ENCODE data around the gene NCAPH2.

Gene NCAPH2

DNA sequence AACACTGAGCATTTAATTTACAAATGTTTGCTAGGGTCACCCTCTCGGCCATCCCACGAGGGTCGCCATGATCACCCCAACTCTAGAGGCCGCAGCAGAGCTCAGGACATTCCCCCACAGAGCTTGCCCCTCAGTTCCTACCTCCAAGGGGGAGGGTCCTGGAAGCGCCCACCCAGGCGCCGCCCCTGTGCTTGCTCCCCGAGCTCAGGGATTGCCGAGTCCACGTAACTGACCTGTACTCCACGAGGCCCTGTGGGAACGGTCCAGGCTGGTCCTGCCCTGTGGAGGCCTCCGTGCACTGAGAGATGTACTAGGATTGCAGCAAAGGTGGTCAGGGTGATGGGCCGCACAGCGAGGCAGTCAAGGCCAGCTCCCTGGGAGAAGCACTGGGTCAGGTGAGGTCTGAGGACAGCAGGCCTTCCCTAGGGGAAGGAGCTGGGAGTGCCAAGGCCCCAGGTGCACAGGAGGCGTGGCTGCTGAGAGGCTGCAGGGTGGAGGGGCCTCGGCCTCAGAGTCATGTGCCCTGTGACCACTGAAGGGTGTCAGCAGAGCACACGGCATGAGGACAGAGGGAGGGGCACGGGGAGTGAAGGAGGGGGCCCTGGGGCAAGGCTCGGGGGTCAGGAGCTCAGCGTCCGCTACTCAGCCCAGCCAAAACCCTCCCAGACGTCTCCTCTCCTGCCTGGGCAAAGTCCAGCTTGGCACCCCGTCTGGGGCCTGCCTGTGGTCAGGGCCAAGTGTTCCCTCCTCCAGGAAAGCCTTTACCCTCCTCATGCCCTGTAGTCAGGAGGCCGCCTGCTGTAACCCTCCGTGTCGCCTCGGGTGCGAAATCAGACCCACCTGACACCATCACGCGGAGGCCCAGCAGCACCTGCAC, 23.8 kb upstream of the NCAPH2 start:
- H3K4me3 ChIP-seq (ENCODE audit: low read length in 2 of 2): no peak overlapping the region
- no peaks in the 10 kb centered on the region for H3K9me3 ChIP-seq (ENCODE audit: control insufficient read depth in 2 of 2, low read length in 2 of 2)
- peaks cover 42 to 59% of the 10 kb centered on the region in 2 donors for H3K27me3 ChIP-seq (ENCODE audit: control insufficient read depth in 1 of 2, insufficient read depth in 2 of 2, low read length in 2 of 2)
- no peak overlapping the region for H3K27ac ChIP-seq (ENCODE audit: low read length)
- H3K9ac ChIP-seq (ENCODE audit: low read length in 2 of 2): no peak overlapping the region
- peaks cover 7% of the 10 kb centered on the region for H3K4me1 ChIP-seq (ENCODE audit: control insufficient read depth, insufficient read depth, low read length)
- no peaks in the 10 kb centered on the region for H3K36me3 ChIP-seq (ENCODE audit: control insufficient read depth in 2 of 2, insufficient read depth in 2 of 2, low read length in 2 of 2)

DNA sequence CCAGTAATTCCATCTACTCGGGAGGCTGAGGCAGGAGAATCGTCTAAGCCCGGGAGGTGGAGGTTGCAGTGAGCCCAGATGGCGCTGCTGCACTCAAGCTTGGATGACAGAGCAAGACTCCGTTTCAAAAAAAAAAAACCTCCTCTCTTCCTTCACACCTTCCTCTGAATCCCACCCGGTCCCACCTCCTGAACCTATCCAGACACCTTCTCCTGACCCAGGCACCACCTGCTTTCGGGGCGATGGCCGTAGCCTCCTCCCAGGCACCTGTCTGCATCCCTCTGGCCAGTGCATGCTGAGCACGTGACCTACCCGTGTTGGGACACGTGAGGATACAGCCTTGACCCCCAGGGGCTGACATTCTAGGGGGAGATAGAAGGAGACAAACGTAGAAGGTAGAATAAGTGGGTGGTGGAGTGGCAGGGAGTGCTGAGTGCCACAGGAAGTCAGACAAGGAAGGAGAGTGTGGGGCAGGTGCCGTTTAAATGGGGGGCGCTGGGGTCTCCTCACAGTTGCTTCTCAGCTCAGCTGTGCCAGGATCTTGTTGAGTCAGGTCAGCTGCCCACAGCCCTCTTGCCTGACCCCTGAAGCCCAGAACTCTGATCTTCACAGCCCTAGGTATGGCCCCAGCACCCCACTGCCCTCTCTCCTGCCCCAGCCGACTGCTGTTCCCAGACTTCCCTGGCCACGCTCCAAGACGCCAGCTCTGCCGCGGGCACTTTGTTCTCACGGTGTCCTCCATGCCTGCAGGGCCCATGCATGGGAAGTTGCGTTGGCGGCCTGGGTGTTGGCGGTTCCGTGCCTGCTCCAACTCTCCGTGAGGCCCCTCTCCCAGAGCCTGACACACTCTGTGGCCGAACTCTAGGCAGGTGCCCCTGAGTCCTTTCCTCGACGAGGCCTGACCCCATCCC, 22.5 kb upstream of the NCAPH2 start:
- H3K27me3 ChIP-seq (ENCODE audit: control insufficient read depth in 1 of 2, insufficient read depth in 2 of 2, low read length in 2 of 2): peaks cover 33 to 51% of the 10 kb centered on the region in 2 donors
- no peaks in the 10 kb centered on the region for H3K9me3 ChIP-seq (ENCODE audit: control insufficient read depth in 2 of 2, low read length in 2 of 2)
- no peak overlapping the region for H3K9ac ChIP-seq (ENCODE audit: low read length in 2 of 2)
- H3K27ac ChIP-seq (ENCODE audit: low read length): no peak overlapping the region
- no peak overlapping the region for H3K4me3 ChIP-seq (ENCODE audit: low read length in 2 of 2)
- H3K36me3 ChIP-seq (ENCODE audit: control insufficient read depth in 2 of 2, insufficient read depth in 2 of 2, low read length in 2 of 2): no peaks in the 10 kb centered on the region
- peaks cover 7% of the 10 kb centered on the region for H3K4me1 ChIP-seq (ENCODE audit: control insufficient read depth, insufficient read depth, low read length)

GRCh38 chr22:50486561-50487289, 21.3 kb upstream of the NCAPH2 start, which contains the start of gene MIOX:
MIOX (plus strand) TSS chr22:50486859; CDS start chr22:50486898, 39 bp downstream.
- Histone ChIP-seq H3K4me3 (ENCODE audit: low read length in 2 of 2) (no peak within 1 kb of the TSS), H3K9me3 (ENCODE audit: control insufficient read depth in 2 of 2, low read length in 2 of 2) (no peaks in the 10 kb centered on the region), H3K27ac (ENCODE audit: low read length) (no peak within 1 kb of the TSS), H3K36me3 (ENCODE audit: control insufficient read depth in 2 of 2, insufficient read depth in 2 of 2, low read length in 2 of 2) (no peaks in the 10 kb centered on the region), H3K9ac (ENCODE audit: low read length in 2 of 2) (no peak within 1 kb of the TSS), H3K27me3 (ENCODE audit: control insufficient read depth in 1 of 2, insufficient read depth in 2 of 2, low read length in 2 of 2) (peaks cover 31 to 39% of the 10 kb centered on the region in 2 donors), H3K4me1 (ENCODE audit: control insufficient read depth, insufficient read depth, low read length) (peaks cover 7% of the 10 kb centered on the region)

- no peak overlapping the region for H3K27ac ChIP-seq (ENCODE audit: low read length)
- no peak overlapping the region for H3K4me3 ChIP-seq (ENCODE audit: low read length in 2 of 2)
- H3K27me3 ChIP-seq (ENCODE audit: control insufficient read depth in 1 of 2, insufficient read depth in 2 of 2, low read length in 2 of 2): peaks cover 24 to 31% of the 10 kb centered on the region in 2 donors
- H3K36me3 ChIP-seq (ENCODE audit: control insufficient read depth in 2 of 2, insufficient read depth in 2 of 2, low read length in 2 of 2): no peaks in the 10 kb centered on the region
- no peaks in the 10 kb centered on the region for H3K4me1 ChIP-seq (ENCODE audit: control insufficient read depth, insufficient read depth, low read length)
- H3K9me3 ChIP-seq (ENCODE audit: control insufficient read depth in 2 of 2, low read length in 2 of 2): no peaks in the 10 kb centered on the region
- H3K9ac ChIP-seq (ENCODE audit: low read length in 2 of 2): no peak overlapping the region
Observed at GRCh38 chr22:50487290-50488005, 20.6 kb upstream of the NCAPH2 start.

DNA sequence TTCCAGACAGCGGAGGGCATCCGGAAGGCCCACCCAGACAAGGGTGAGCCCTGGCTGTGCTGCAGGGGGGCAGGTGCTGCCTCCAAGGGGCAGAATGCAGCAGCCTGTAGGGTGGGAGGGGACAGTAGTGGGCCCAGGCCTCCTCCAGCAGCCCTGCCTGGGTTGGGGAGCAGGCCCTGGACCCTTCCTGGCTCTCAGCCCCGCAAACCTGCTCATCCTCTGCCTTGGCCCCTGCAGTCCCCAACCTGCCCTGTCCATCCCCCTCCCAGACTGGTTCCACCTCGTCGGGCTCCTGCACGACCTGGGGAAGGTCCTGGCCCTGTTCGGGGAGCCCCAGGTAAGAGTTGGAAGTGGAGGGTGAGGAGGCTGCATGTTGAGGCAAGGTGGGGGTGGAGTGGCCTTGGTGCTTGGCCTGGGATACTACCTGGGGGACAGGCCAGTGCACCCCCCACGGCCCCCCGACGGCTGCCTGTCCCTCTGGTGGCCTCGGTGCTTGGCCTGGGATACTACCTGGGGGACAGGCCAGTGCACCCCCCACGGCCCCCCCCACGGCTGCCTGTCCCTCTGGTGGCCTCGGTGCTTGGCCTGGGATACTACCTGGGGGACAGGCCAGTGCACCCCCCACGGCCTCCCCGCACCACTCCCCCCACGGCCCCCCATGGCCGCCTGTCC, 19.9 kb upstream of the NCAPH2 start:
- Histone ChIP-seq H3K27me3 (ENCODE audit: control insufficient read depth in 1 of 2, insufficient read depth in 2 of 2, low read length in 2 of 2) (peaks cover 18 to 24% of the 10 kb centered on the region in 2 donors), H3K9ac (ENCODE audit: low read length in 2 of 2) (no peak overlapping the region), H3K4me1 (ENCODE audit: control insufficient read depth, insufficient read depth, low read length) (no peaks in the 10 kb centered on the region), H3K4me3 (ENCODE audit: low read length in 2 of 2) (no peak overlapping the region), H3K36me3 (ENCODE audit: control insufficient read depth in 2 of 2, insufficient read depth in 2 of 2, low read length in 2 of 2) (no peaks in the 10 kb centered on the region), H3K9me3 (ENCODE audit: control insufficient read depth in 2 of 2, low read length in 2 of 2) (no peaks in the 10 kb centered on the region), H3K27ac (ENCODE audit: low read length) (no peak overlapping the region)

DNA sequence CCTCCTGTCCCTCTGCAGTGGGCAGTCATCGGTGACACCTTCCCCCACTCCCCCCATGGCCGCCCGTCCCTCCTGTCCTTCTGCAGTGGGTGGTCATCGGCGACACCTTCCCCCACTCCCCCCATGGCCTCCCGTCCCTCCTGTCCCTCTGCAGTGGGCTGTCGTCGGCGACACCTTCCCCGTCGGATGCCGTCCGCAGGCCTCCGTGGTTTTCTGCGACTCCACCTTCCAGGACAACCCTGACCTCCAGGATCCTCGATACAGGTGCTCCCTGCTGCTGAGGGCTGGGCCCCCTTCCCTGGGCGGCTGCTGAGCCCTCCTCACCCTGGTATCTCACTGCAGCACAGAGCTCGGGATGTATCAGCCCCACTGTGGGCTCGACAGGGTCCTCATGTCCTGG, 19.1 kb upstream of the NCAPH2 start:
- Histone ChIP-seq H3K9ac (ENCODE audit: low read length in 2 of 2) (no peak overlapping the region), H3K4me3 (ENCODE audit: low read length in 2 of 2) (no peak overlapping the region), H3K9me3 (ENCODE audit: control insufficient read depth in 2 of 2, low read length in 2 of 2) (no peaks in the 10 kb centered on the region), H3K4me1 (ENCODE audit: control insufficient read depth, insufficient read depth, low read length) (no peaks in the 10 kb centered on the region), H3K36me3 (ENCODE audit: control insufficient read depth in 2 of 2, insufficient read depth in 2 of 2, low read length in 2 of 2) (no peaks in the 10 kb centered on the region), H3K27me3 (ENCODE audit: control insufficient read depth in 1 of 2, insufficient read depth in 2 of 2, low read length in 2 of 2) (peaks cover 14 to 17% of the 10 kb centered on the region in 2 donors), H3K27ac (ENCODE audit: low read length) (no peak overlapping the region)

DNA sequence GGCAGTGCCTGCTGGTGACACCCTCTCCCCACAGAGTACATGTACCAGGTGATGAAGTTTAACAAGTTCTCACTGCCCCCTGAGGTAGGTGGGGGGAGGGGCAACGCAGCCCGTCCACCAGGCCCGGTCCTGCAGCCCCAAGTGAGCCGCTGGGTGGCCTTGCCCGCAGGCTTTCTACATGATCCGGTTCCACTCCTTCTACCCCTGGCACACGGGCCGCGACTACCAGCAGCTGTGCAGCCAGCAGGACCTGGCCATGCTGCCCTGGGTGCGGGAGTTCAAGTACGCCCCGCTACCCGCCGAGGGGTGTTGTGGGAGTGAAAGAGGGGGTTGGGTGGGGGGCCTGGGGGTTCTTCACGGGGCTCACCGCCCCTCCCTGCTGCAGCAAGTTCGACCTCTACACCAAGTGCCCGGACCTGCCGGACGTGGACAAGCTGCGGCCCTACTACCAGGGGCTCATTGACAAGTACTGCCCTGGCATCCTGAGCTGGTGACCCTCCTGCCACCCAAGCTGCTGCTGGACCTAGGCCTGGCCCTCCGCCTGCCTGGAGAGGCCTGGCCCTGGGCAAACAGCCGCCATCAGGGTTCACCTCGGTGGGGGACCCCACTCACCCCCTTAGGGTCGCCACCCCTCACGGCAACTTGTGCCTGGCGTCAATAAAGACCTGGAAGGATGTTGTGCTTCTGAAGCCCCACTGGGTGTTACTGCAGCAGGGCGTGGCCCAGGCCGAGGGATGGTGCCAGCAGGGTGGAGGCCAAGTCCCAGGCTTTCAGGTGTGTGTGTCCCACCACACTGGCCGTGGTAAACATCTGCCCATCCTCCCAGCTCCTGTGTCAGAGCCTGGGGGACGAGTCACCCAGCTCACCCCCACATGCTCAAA, 18.4 kb upstream of the NCAPH2 start:
- H3K27ac ChIP-seq (ENCODE audit: low read length): no peak overlapping the region
- no peaks in the 10 kb centered on the region for H3K4me1 ChIP-seq (ENCODE audit: control insufficient read depth, insufficient read depth, low read length)
- H3K4me3 ChIP-seq (ENCODE audit: low read length in 2 of 2): no peak overlapping the region
- no peaks in the 10 kb centered on the region for H3K9me3 ChIP-seq (ENCODE audit: control insufficient read depth in 2 of 2, low read length in 2 of 2)
- H3K9ac ChIP-seq (ENCODE audit: low read length in 2 of 2): no peak overlapping the region
- no peaks in the 10 kb centered on the region for H3K36me3 ChIP-seq (ENCODE audit: control insufficient read depth in 2 of 2, insufficient read depth in 2 of 2, low read length in 2 of 2)
- H3K27me3 ChIP-seq (ENCODE audit: control insufficient read depth in 1 of 2, insufficient read depth in 2 of 2, low read length in 2 of 2): peaks cover 10 to 11% of the 10 kb centered on the region in 2 donors

GRCh38 chr22:50490531-50491308, 17.3 kb upstream of the NCAPH2 start:
- Histone ChIP-seq H3K9ac (ENCODE audit: low read length in 2 of 2) (no peak overlapping the region), H3K27me3 (ENCODE audit: control insufficient read depth in 1 of 2, insufficient read depth in 2 of 2, low read length in 2 of 2) (peaks cover 5 to 9% of the 10 kb centered on the region in 2 donors), H3K27ac (ENCODE audit: low read length) (no peak overlapping the region), H3K4me3 (ENCODE audit: low read length in 2 of 2) (no peak overlapping the region), H3K36me3 (ENCODE audit: control insufficient read depth in 2 of 2, insufficient read depth in 2 of 2, low read length in 2 of 2) (no peaks in the 10 kb centered on the region), H3K9me3 (ENCODE audit: control insufficient read depth in 2 of 2, low read length in 2 of 2) (no peaks in the 10 kb centered on the region), H3K4me1 (ENCODE audit: control insufficient read depth, insufficient read depth, low read length) (no peaks in the 10 kb centered on the region)
